ENCODE results near the gene FBXO7.

The FBXO7 gene

DNA sequence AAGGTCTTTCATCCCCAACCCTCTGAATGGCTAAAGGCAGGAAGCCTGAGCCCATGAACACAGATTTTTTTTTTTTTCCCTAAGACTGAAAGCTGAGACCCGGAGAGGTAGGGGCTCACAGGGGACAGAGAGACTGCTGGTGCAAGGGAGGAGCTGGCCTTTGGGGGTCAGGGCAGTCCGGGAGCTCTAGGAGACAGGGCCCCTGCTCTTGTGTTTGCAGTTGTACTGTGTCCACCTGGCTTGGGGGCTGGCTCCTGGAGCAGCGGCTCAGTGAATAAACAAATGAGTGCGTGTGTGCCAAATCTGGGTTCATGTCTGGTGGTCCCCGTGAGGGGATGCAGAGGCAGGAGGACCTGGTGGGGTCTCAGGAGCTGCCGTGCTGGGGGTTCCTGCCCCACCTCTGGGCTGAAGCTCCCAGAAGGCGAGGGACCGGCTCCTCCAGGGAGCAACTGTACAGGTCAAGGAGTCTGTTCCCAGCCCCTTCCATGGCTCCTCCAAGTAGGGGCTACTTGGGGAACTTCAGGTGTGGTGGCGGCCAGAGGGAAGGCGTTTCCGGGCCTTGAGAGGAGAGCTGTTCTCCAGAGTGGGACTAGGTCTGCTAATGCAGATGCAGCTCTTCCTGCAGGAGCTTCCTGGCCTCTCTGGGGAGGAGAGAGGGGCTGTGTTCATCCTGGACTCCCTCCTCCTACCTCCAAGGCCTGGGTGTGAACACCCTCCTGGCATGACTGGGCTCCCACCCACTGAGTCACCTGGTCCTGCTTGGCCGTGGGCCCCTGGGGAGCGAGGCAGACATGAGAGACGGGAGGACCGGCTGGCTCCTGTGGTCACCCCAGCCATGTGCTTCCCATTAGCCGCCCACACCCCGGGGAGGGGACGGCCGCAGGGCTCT lies 57.6 kb downstream of the FBXO7 start:
- TF ChIP-seq, protein P1, sequence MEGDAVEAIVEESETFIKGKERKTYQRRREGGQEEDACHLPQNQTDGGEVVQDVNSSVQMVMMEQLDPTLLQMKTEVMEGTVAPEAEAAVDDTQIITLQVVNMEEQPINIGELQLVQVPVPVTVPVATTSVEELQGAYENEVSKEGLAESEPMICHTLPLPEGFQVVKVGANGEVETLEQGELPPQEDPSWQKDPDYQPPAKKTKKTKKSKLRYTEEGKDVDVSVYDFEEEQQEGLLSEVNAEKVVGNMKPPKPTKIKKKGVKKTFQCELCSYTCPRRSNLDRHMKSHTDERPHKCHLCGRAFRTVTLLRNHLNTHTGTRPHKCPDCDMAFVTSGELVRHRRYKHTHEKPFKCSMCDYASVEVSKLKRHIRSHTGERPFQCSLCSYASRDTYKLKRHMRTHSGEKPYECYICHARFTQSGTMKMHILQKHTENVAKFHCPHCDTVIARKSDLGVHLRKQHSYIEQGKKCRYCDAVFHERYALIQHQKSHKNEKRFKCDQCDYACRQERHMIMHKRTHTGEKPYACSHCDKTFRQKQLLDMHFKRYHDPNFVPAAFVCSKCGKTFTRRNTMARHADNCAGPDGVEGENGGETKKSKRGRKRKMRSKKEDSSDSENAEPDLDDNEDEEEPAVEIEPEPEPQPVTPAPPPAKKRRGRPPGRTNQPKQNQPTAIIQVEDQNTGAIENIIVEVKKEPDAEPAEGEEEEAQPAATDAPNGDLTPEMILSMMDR (conservative IDR thresholded peaks at IDR 0.05; ENCODE audit: control insufficient read depth, insufficient read depth, low read depth, low read length): no peak
- peak; percentile 95 for DNase-seq (ENCODE audit: low read depth)
- no peak overlapping the region for H3K4me3 ChIP-seq (ENCODE audit: control insufficient read depth, low read depth, low read length)

DNA sequence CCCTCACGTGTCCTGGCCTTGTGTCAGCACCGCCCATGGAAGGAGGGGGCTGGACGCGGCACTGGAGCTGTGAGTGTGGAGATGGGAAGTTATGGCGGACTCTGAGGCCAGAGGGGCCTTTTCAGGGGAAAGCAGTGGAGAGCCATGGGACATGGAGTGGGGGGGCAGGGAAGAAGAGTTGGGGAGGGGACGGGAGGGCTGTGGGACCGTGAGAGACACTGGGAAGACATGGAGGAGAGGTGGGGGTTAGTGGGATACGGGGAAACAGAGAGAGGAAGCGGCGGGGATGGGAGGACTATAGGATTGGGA lies 58.2 kb downstream of the FBXO7 start:
- H3K4me3 ChIP-seq (ENCODE audit: control insufficient read depth, low read depth, low read length): no peak overlapping the region
- no peak for DNase-seq (ENCODE audit: low read depth)
- TF ChIP-seq, protein P1 (conservative IDR thresholded peaks at IDR 0.05; ENCODE audit: control insufficient read depth, insufficient read depth, low read depth, low read length): no peak

DNA sequence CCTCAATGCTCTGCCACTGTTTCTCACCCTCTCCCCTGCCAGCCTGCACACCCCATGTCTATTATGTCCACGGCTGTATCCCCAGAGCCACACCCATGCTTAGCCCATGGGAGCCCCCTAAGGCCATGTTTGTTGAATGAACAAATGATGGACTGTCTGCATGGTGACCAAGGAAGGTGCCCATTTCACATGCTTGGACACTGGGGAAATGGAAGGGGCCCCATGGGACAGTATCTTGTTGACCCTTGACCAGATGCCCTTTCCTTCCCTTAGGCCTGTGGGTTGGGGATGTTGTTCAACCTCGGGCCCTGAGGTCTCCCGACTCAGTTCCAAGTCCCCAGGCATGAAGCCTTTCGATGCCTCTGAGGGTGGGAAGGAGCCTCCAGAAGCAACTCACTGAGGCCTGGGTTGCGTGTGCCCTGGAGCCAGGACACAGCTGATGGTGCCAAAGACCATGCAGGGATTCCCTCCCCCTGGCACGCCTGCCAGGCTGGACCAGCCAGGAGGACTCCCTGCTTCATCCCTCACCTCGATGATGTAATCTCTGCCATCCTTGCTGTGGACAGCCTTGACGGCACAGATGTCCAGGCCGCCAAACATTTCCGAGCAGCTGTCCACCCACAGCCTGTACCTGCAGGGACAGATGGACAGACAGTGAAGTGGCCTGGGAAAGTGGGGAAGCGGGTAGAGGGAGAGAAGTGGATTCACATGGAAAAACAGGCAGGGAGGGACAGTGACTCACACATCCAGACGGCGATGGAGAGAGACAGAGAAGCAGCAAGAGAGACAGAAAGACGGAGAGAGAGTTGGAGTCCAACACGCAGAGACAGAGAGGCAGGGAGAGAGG lies 58.9 kb downstream of the FBXO7 start:
- DNase-seq (ENCODE audit: low read depth): peak; percentile 65
- no peak overlapping the region for H3K4me3 ChIP-seq (ENCODE audit: control insufficient read depth, low read depth, low read length)
- TF ChIP-seq, protein P1 (conservative IDR thresholded peaks at IDR 0.05; ENCODE audit: control insufficient read depth, insufficient read depth, low read depth, low read length): no peak

DNA sequence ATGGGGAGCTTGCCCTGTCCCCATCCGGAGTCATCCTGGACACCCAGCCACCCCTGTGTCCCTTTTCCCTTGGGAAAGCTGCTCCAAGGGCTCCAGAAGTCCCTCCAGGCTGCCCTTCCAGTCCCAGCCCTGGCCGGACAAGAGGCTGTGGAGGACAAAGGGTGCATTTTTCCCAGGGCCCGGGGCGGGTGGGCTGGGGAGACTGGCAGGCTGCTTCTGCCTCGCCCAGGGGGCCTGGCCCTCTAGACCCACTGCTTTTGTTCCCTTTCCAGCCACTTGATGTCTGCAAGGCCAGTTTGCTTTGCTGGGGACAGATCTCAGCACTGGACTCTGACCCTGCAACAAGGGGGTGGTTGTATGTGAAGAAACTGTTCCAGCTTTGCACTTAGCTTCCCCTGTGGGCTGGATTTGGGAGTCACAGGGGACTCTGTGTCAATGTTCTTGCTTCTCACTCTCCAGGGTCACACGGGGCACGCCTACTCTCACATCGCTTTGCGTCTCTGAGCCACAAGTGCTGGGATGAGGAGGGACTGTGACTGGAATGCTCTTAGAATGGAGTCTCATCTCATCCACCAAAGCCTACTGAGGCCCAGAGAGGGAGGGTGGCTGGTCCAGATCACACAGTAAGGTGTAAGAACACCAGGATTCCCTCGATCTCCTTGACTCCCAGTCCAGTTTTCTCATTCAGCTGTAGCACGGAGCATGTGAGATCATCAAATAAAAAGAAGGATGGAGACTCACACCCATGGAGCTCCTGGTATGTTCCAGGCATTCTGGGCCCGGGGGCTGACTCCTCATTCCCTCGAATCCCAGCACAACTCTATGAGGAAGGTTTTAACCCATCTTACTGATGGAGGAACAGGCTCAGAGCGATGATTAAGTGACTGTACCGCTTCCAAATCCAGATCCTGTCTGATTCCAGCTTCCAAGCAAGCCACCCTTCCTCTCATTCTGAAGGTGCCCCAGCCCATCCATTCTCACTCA lies 59.9 kb downstream of the FBXO7 start:
- TF ChIP-seq, protein P1 (conservative IDR thresholded peaks at IDR 0.05; ENCODE audit: control insufficient read depth, insufficient read depth, low read depth, low read length): no peak
- no peak for DNase-seq (ENCODE audit: low read depth)
- no peak overlapping the region for H3K4me3 ChIP-seq (ENCODE audit: control insufficient read depth, low read depth, low read length)

DNA sequence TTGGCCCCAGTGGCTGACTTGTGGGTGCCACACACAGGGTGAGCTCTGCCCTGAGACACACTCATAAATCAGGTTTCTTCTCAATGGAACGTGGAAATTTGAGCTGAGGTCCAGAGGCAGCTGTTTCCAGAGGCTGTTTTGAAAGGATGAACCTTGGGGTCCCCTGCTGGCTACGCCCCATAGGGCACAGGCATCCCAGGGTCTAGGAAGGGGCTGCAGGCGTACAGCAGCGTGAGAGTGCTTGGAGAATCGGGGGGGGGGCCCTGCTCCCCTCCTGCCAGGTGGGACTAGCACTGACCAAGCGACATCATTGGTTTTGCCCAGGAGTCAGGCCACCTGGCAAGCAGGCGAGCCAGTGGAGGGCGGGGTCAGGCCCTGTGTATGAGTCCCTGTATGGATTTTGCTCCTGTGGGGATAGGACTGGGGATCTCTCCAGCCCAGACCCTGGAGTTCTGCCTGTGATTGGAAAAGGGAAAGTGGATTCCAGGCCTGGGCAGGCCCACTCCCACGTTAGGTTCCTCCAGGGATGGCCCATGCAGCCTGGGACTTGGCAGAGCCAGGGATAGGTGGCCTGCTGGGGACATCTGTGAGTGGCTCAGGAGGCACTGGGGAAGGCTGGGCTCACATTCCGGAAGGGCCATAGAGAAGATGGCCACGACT lies 61.0 kb downstream of the FBXO7 start:
- no peak for DNase-seq (ENCODE audit: low read depth)
- TF ChIP-seq, protein P1 (conservative IDR thresholded peaks at IDR 0.05; ENCODE audit: control insufficient read depth, insufficient read depth, low read depth, low read length): no peak
- H3K4me3 ChIP-seq (ENCODE audit: control insufficient read depth, low read depth, low read length): no peak overlapping the region
